Astrocyte (in vitro differentiated cells and primary cell): ENCODE measurements around the gene ZNF764. TPM values are rescaled to one million over a fixed set of nuclear protein-coding genes. Genes with fewer than 3 reads are reported as not detected.

Source experiments
- DNase-seq: peaks from one replicate; pipeline ENCODE4 v3.0.0-alpha.2; 2010; ENCODE audit warnings: low read depth
- FAIRE-seq: peaks from 2 replicates; lab custom pipeline; 2011; peaks lifted over from hg19 to GRCh38; lab: Jason Lieb, UNC
- H2AFZ ChIP-seq: 2 replicates; pipeline ENCODE4 v1.6.0; 2012; ENCODE audit warnings: low read depth, low read length, inconsistent platforms
- H3K27ac ChIP-seq: 2 replicates; pipeline ENCODE4 v1.5.1; 2011; ENCODE audit warnings: low read depth, low read length, inconsistent platforms
- H3K27me3 ChIP-seq: 2 replicates; pipeline ENCODE4 v1.6.0; 2011; ENCODE audit warnings: low read length, inconsistent platforms; ENCODE audit not compliant: insufficient read depth
- H3K36me3 ChIP-seq: 2 replicates; pipeline ENCODE4 v1.5.1; 2011; ENCODE audit warnings: low read length, inconsistent platforms; ENCODE audit not compliant: insufficient read depth
- H3K4me1 ChIP-seq: 2 replicates; pipeline ENCODE4 v1.5.1; 2011; ENCODE audit warnings: low read length, inconsistent platforms; ENCODE audit not compliant: insufficient read depth
- H3K4me2 ChIP-seq: 2 replicates; pipeline ENCODE4 v1.6.0; 2012; ENCODE audit warnings: low read length, inconsistent platforms
- H3K4me3 ChIP-seq: 2 replicates; pipeline ENCODE4 v1.5.1; 2011; ENCODE audit warnings: low read depth, mild to moderate bottlenecking, low read length, inconsistent platforms; ENCODE audit not compliant: insufficient read depth
- H3K79me2 ChIP-seq: 2 replicates; pipeline ENCODE4 v1.6.0; 2012; ENCODE audit warnings: mild to moderate bottlenecking, low read length, inconsistent platforms; ENCODE audit not compliant: insufficient read depth
- H3K9ac ChIP-seq: 2 replicates; pipeline ENCODE4 v1.6.0; 2012; ENCODE audit warnings: mild to moderate bottlenecking, low read length, inconsistent platforms
- H3K9me3 ChIP-seq: 2 replicates; pipeline ENCODE4 v1.5.1; 2012; ENCODE audit warnings: low read depth, mild to moderate bottlenecking, low read length, inconsistent platforms; ENCODE audit not compliant: insufficient read depth
- H4K20me1 ChIP-seq: 2 replicates; pipeline ENCODE4 v1.6.0; 2012; ENCODE audit warnings: low read length, inconsistent platforms; ENCODE audit not compliant: insufficient read depth
- H3K27ac Mint-ChIP-seq: one replicate; pipeline ENCODE4 v1.8.0; 2021; ENCODE audit warnings: mild to moderate bottlenecking, mixed read lengths; ENCODE audit not compliant: unreplicated experiment
- H3K27me3 Mint-ChIP-seq: one replicate; pipeline ENCODE4 v1.8.0; 2021; ENCODE audit warnings: low read depth, mixed read lengths; ENCODE audit not compliant: unreplicated experiment
- H3K36me3 Mint-ChIP-seq: one replicate; pipeline ENCODE4 v1.8.0; 2021; ENCODE audit warnings: low read depth, mixed read lengths; ENCODE audit not compliant: unreplicated experiment
- H3K4me1 Mint-ChIP-seq: one replicate; pipeline ENCODE4 v1.8.0; 2021; ENCODE audit warnings: low read depth, mixed read lengths; ENCODE audit not compliant: unreplicated experiment
- H3K4me3 Mint-ChIP-seq: one replicate; pipeline ENCODE4 v1.8.0; 2021; ENCODE audit warnings: mild to moderate bottlenecking, moderate library complexity, mixed read lengths; ENCODE audit not compliant: unreplicated experiment
- H3K9me3 Mint-ChIP-seq: one replicate; pipeline ENCODE4 v1.8.0; 2021; ENCODE audit warnings: mild to moderate bottlenecking, mixed read lengths; ENCODE audit not compliant: unreplicated experiment
- EZH2 ChIP-seq: IDR thresholded peaks from 2 replicates; pipeline ENCODE4 v1.6.1; 2012; ENCODE audit warnings: mild to moderate bottlenecking, low read length, inconsistent platforms; ENCODE audit not compliant: insufficient read depth
- total RNA-seq: library from RNA; stranded (reverse); gene quantifications from 2 replicates; pipeline ENCODE4 v1.2.1, GENCODE V29; 2021
- TF ChIP-seq, protein P1 (sequence below): IDR thresholded peaks from 2 replicates; pipeline ENCODE4 v1.5.1; 2011; ENCODE audit warnings: low read depth, mild to moderate bottlenecking, inconsistent platforms, low read length, moderate library complexity; ENCODE audit not compliant: insufficient read depth

Gene ZNF764
- total RNA-seq, 1 donor from 2014 or later: 8.5 TPM

DNA sequence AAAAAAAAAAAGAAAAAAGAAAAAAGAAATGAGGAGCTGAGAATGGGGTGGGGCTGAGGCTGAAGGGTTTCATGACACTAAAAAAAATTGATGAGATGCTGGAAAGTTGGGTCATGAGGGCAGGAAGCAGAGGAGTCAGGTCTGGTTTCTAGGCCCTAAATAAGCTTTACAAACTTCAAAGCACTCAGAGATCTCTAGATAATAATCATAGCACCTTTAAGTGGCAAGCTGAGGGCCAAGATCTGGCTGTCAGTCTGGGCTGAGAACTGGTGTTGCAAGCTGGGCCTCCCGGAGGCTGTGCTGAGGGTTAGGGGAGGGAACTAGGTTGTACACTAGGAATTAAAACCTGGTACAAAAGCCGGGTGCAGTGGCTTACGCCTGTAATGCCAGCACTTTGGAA is 6.4 kb downstream of the ZNF764 start:
- Histone ChIP-seq H3K9me3 (no peaks in the 10 kb centered on the region), H3K27ac (no peak overlapping the region), H3K9ac (no peak overlapping the region), H2AFZ (no peak overlapping the region), H3K4me1 (peaks cover 2% of the 10 kb centered on the region), H3K79me2 (peaks cover 13% of the 10 kb centered on the region), H3K27me3 (no peaks in the 10 kb centered on the region), H3K4me2 (no peak overlapping the region), H3K36me3 (no peaks in the 10 kb centered on the region), H4K20me1 (peaks cover 5% of the 10 kb centered on the region), H3K4me3 (no peak overlapping the region)
- Mint-ChIP-seq H3K36me3 (no peaks in the 10 kb centered on the region), H3K9me3 (no peaks in the 10 kb centered on the region), H3K4me1 (peaks cover 15% of the 10 kb centered on the region), H3K27ac (no peak overlapping the region), H3K27me3 (no peaks in the 10 kb centered on the region), H3K4me3 (no peak overlapping the region)
- no peak for DNase-seq
- no peak for FAIRE-seq
- TF ChIP-seq EZH2: no peak
- TF ChIP-seq, protein P1, sequence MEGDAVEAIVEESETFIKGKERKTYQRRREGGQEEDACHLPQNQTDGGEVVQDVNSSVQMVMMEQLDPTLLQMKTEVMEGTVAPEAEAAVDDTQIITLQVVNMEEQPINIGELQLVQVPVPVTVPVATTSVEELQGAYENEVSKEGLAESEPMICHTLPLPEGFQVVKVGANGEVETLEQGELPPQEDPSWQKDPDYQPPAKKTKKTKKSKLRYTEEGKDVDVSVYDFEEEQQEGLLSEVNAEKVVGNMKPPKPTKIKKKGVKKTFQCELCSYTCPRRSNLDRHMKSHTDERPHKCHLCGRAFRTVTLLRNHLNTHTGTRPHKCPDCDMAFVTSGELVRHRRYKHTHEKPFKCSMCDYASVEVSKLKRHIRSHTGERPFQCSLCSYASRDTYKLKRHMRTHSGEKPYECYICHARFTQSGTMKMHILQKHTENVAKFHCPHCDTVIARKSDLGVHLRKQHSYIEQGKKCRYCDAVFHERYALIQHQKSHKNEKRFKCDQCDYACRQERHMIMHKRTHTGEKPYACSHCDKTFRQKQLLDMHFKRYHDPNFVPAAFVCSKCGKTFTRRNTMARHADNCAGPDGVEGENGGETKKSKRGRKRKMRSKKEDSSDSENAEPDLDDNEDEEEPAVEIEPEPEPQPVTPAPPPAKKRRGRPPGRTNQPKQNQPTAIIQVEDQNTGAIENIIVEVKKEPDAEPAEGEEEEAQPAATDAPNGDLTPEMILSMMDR: no peak

DNA sequence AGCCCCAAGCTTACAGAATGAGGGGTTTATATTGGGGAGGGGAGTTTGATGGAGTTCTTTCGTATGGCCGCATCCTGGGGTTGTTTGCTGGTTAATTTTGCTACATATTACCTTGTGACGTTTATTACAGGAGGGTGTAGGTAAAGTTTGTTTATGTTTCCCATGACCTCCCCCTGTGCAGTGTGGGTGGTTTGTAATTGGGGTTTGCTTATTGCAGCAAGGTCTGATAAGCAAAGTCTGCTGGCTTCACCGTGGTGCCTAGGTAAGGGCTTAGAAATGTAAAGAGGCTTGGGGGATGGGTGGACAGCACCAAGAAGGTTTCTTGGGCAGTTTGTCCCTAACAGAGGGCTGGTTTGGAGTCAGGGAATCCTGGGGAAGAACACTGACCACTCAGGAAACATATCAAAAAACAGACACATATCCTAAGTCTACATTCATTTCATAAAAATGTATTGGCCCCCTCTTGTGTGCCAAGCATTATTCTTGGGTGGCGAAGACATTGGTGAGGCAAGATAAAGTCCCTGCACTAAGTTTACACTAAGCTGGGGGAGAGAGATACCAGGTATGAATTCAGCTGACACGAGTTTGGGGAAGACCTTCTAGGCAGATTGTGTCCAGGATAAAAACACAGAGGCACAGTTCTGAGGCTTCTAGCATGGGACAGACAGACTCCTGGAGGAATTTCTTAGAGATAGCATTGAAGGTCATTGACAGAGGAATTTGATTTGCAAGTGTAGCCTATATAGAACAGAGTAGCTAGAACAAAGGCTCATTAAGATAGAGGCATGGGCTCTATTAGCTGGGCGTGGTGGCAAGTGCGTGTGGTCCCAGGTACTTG is 9.5 kb downstream of the ZNF764 start:
- Histone ChIP-seq H3K36me3 (no peaks in the 10 kb centered on the region), H3K9me3 (no peaks in the 10 kb centered on the region), H3K4me1 (no peaks in the 10 kb centered on the region), H3K9ac (no peak overlapping the region), H4K20me1 (peaks cover under 1% of the 10 kb centered on the region), H3K4me2 (no peak overlapping the region), H3K27me3 (no peaks in the 10 kb centered on the region), H3K79me2 (peaks cover 3% of the 10 kb centered on the region), H2AFZ (no peak overlapping the region), H3K4me3 (no peak overlapping the region), H3K27ac (no peak overlapping the region)
- FAIRE-seq (no peak), DNase-seq (no peak)
- H3K4me3 Mint-ChIP-seq: no peak overlapping the region
- TF ChIP-seq EZH2: no peak
- TF ChIP-seq, protein P1: no peak
- peaks cover 5% of the 10 kb centered on the region for H3K27me3 Mint-ChIP-seq
- no peaks in the 10 kb centered on the region for H3K36me3 Mint-ChIP-seq
- H3K27ac Mint-ChIP-seq: peak overlapping the region; percentile 16
- H3K9me3 Mint-ChIP-seq: no peaks in the 10 kb centered on the region
- peaks cover 10% of the 10 kb centered on the region for H3K4me1 Mint-ChIP-seq

DNA sequence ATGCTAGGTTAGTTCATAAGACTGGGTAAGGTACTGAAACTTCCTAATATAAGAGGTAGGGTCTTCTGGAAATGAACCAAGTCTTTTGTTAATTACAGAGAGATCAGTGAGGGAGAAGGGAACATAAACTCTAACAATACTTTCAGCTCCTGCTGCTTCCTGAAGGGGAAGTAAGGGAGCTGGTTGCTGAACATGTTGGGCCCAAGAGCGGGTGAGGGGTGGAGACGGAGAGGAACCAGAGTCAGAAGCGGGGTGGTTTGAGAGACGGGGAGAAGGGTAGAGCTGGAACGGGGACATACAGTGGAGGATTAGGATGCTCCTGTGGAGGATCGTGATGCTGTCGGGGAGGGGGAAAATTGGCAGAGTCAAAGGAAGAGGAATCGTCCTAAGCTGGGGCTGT is 12.1 kb downstream of the ZNF764 start:
- Mint-ChIP-seq H3K27me3 (peaks cover 5% of the 10 kb centered on the region), H3K9me3 (no peaks in the 10 kb centered on the region), H3K4me1 (peaks cover 10% of the 10 kb centered on the region), H3K27ac (no peak overlapping the region), H3K4me3 (no peak overlapping the region), H3K36me3 (no peaks in the 10 kb centered on the region)
- Histone ChIP-seq H3K4me2 (no peak overlapping the region), H3K27ac (no peak overlapping the region), H3K4me3 (no peak overlapping the region), H3K36me3 (no peaks in the 10 kb centered on the region), H2AFZ (no peak overlapping the region), H3K9ac (no peak overlapping the region), H3K4me1 (peaks cover 12% of the 10 kb centered on the region), H3K27me3 (no peaks in the 10 kb centered on the region), H3K79me2 (no peaks in the 10 kb centered on the region), H4K20me1 (no peaks in the 10 kb centered on the region), H3K9me3 (no peaks in the 10 kb centered on the region)
- TF ChIP-seq, protein P1: no peak
- TF ChIP-seq EZH2: no peak
- DNase-seq (no peak), FAIRE-seq (no peak)
